HG03439 (cell line): ENCODE results near the gene BET1L.
"Not testable (repeated sequence)": the region's sequence is repeated elsewhere in the genome, so short reads cannot be mapped to it uniquely, and the experiment has no call there.

Experiments
- ATAC-seq: cut with Tn5 transposase; IDR thresholded peaks from one replicate; pipeline ENCODE4 v1.9.1; 2021; ENCODE audit warnings: mild to moderate bottlenecking, moderate library complexity; ENCODE audit not compliant: unreplicated experiment

Gene BET1L

GRCh38 chr11:197741-198235 lies 9.4 kb downstream of the BET1L start:
- ATAC-seq, result no peak

GRCh38 chr11:196786-197731 lies 10.1 kb downstream of the BET1L start:
- no peak for ATAC-seq

- ATAC-seq, result not testable (repeated sequence)
These were observed 13.7 kb downstream of the BET1L start for GRCh38 chr11:193481-193880.

GRCh38 chr11:192674-193128 lies 14.5 kb downstream of the BET1L start, which contains the start of gene SCGB1C1:
Gene SCGB1C1, plus strand, starts transcription at chr11:193078. Its CDS starts 22 bp downstream, at chr11:193100.
- not testable (repeated sequence) for ATAC-seq

GRCh38 chr11:191490-192478 lies 15.4 kb downstream of the BET1L start:
- not testable (repeated sequence) for ATAC-seq

GRCh38 chr11:190546-190945 lies 16.7 kb downstream of the BET1L start:
- ATAC-seq, result not testable (repeated sequence)

- ATAC-seq, result peak; percentile 89
These were observed 17.3 kb downstream of the BET1L start for GRCh38 chr11:189843-190311.

GRCh38 chr11:189200-189783 lies 17.9 kb downstream of the BET1L start:
- peak; percentile 10 for ATAC-seq

GRCh38 chr11:180242-180641 lies 27.0 kb downstream of the BET1L start:
- not testable (repeated sequence) for ATAC-seq
